NT2/D1 (cell line): ENCODE data around the gene ELK3.

ENCODE experiments used
- DNase-seq: peaks from one replicate; pipeline ENCODE4 v3.0.0-alpha.2; 2011; ENCODE audit warnings: low read depth, low spot score
- H3K27me3 ChIP-seq: 2 replicates; pipeline ENCODE4 v1.6.0; 2011; ENCODE audit warnings: mild to moderate bottlenecking; ENCODE audit not compliant: insufficient read length, insufficient read depth
- H3K36me3 ChIP-seq: 2 replicates; pipeline ENCODE4 v1.6.1; 2011; ENCODE audit warnings: mild to moderate bottlenecking, low read length, mixed read lengths; ENCODE audit not compliant: insufficient read depth, insufficient read length
- H3K4me1 ChIP-seq: 2 replicates; pipeline ENCODE4 v1.5.1; 2011; ENCODE audit not compliant: insufficient read depth, insufficient read length
- H3K4me3 ChIP-seq: 2 replicates; pipeline ENCODE4 v1.5.1; 2011; ENCODE audit warnings: low read depth; ENCODE audit not compliant: insufficient read length
- H3K9ac ChIP-seq: 2 replicates; pipeline ENCODE4 v1.6.0; 2011; ENCODE audit warnings: low read depth; ENCODE audit not compliant: insufficient read length
- H3K9me3 ChIP-seq: 2 replicates; pipeline ENCODE4 v1.5.1; 2011; ENCODE audit warnings: mild to moderate bottlenecking, low read length; ENCODE audit not compliant: insufficient read depth
- SUZ12 ChIP-seq: IDR thresholded peaks from 2 replicates; pipeline ENCODE4 v1.6.1; 2011; ENCODE audit not compliant: insufficient read length, insufficient read depth; ENCODE audit errors: extremely low read depth
- YY1 ChIP-seq: IDR thresholded peaks from 2 replicates; pipeline ENCODE4 v1.6.1; 2011; ENCODE audit not compliant: insufficient read length, insufficient read depth
- ZNF274 ChIP-seq: IDR thresholded peaks from 2 replicates; pipeline ENCODE4 v1.6.1; 2011; ENCODE audit warnings: mild to moderate bottlenecking, low read depth, low read length

The ELK3 gene

DNA sequence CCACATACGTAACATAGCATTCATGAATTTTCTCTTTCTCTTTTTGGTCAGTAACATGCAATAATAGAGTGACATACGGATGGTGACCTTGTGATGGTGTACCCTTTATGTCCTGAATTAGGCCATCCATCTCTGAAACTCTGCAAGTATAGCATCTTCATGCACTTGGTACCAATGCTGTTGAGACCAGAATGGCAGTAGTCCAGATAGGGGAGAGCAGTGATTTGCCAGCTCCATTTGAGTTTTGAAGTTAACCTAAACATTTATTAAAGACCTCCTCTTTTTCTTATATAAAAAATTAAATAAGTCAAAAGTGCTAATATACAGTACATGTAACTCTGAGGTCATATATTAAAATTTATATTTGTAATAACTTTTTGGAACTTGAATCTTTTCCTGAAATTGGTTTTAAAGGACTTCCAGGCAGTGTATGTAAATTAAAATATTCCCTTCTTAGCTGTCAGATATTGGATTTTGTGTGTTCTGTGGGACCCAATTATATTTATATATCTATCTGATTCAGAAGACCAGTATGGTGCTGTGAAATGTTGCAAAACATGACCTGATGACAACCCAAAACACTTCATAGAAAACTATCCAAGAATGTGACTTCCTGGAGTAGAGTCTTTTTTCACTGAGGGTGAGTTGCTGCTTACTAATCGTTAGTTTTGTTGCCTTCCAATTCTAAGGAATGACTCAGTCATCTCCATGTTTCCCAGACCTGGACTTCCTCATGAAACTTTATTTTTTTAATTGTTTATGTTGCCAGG, 3.5 kb downstream of the ELK3 start:
- peaks cover 20% of the 10 kb centered on the region for H3K36me3 ChIP-seq
- no peak overlapping the region for H3K9ac ChIP-seq
- DNase-seq: no peak
- TF ChIP-seq SUZ12 (no peak), YY1 (no peak), ZNF274 (no peak)
- H3K9me3 ChIP-seq: no peaks in the 10 kb centered on the region
- no peaks in the 10 kb centered on the region for H3K4me1 ChIP-seq
- no peaks in the 10 kb centered on the region for H3K27me3 ChIP-seq
- no peak overlapping the region for H3K4me3 ChIP-seq

DNA sequence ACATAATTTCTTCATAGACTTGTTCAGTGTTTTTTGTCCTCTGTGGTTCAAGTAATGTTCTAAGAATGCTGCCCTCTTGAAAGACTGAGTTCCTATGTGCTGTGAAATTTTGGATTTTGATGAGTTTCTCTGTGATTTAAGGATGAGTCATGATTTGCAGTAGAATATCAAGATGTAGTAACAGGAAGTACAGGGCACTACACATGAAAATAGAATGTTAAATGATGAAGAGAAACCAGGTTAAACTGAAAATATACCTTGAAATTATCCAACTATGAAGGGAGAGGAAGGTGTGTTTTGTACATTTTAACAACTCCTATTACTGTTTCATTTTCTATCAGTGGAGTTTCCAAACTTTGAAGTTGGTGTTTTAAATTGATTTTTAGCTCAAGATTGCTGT, 4.8 kb downstream of the ELK3 start:
- TF ChIP-seq ZNF274 (no peak), SUZ12 (no peak), YY1 (no peak)

DNA sequence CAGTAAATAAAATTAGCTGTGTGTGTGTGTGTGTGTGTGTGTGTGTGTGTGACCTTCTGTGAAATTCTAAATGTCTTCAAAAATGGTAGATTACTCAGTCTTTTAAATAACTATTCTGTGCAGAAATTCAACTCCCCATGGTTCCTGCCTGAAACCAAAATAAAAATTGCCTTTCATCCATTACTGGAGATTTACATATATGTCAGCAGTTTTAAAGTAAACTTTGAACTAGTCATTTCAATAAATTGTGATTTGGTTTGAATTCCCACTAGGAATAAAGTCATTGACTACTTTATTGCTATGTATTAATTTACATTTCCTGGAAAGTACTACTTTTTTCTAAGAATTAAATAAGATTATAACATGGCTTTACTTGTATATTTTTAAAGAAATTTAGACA, 5.3 kb downstream of the ELK3 start:
- Histone ChIP-seq H3K4me1 (no peaks in the 10 kb centered on the region), H3K4me3 (no peak overlapping the region), H3K27me3 (no peaks in the 10 kb centered on the region), H3K9ac (no peak overlapping the region), H3K36me3 (peaks cover 28% of the 10 kb centered on the region), H3K9me3 (peaks cover 18% of the 10 kb centered on the region)
- DNase-seq: no peak
- TF ChIP-seq ZNF274 (no peak), SUZ12 (no peak), YY1 (no peak)

More for the DNA sequence above, 4.8 kb downstream of the ELK3 start:
- no peak overlapping the region for H3K9ac ChIP-seq
- no peaks in the 10 kb centered on the region for H3K27me3 ChIP-seq
- H3K4me1 ChIP-seq: no peaks in the 10 kb centered on the region
- peaks cover 13% of the 10 kb centered on the region for H3K9me3 ChIP-seq
- DNase-seq: no peak
- no peak overlapping the region for H3K4me3 ChIP-seq
- peaks cover 28% of the 10 kb centered on the region for H3K36me3 ChIP-seq

DNA sequence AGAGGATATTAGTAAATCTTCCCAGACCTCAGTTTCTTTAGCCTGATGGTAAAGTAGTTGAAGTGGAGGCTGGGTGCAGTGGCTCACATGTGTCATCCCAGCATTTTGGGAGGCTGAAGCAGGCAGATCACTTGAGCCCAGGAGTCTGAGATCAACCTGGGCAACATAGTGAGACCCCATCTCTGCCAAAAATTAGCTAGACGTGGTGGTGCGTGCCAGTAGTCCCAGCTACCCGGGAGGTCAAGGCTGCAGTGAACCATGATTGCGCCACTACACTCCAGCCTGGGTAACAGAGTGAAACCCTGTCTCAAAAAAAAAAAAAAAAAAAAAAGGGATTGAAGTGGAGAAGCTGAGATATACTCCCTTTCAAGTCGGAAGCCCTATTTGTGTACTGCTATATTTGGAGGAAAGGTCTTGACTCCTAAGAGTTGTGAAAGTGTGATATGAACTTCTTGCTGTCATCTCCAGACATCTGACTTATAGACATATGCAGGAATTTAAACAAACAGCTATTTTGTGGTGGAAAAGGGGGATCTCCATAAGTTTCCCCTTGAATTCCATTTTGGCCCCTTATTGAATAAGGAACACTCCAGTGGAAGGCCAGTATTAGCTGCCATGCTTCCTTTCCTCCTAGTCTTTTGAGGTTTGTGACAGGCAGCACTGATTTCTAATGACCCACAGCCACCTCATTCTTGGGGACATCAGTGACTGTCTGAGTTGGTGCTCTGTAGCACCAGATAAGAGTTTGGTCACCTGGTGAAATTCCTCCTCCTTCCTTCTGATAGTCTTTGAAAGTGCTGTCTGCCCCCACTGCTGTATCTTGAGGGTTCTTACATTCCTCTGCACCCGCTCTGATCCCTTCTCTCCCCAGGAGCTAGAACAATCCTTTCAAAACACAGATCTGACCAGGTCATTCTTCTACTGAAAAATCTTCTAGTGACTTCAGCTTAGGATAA, 7.4 kb downstream of the ELK3 start:
- Histone ChIP-seq H3K9ac (no peak overlapping the region), H3K4me3 (no peak overlapping the region), H3K9me3 (peaks cover 23% of the 10 kb centered on the region), H3K27me3 (no peaks in the 10 kb centered on the region), H3K36me3 (peaks cover 37% of the 10 kb centered on the region), H3K4me1 (no peaks in the 10 kb centered on the region)
- no peak for TF ChIP-seq SUZ12
- TF ChIP-seq YY1: no peak
- TF ChIP-seq ZNF274: no peak
- no peak for DNase-seq

DNA sequence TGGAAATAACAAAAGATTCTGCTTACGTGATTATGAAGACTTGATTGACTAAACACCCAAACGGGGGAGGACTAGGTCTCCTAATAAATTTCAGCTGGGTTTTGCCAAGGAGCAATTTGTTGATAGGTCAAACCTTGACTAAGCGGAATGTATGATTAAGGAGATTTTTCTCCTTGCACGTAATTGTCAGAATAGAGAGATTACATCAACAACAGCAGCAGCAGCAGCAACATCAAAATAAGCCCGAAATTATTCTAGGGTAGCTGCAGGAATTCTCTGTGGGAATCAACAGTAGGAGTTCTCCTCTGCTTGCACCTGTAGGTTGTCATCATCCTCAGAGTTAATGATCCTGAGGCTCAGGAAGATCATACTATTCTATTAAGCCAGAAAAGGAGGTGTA, 10.2 kb downstream of the ELK3 start:
- peaks cover 42% of the 10 kb centered on the region for H3K36me3 ChIP-seq
- no peaks in the 10 kb centered on the region for H3K27me3 ChIP-seq
- H3K9me3 ChIP-seq: peaks cover 23% of the 10 kb centered on the region
- no peaks in the 10 kb centered on the region for H3K4me1 ChIP-seq
- DNase-seq: no peak
- TF ChIP-seq ZNF274 (peak; percentile 66), SUZ12 (no peak)
- H3K9ac ChIP-seq: no peak overlapping the region
- H3K4me3 ChIP-seq: no peak overlapping the region

DNA sequence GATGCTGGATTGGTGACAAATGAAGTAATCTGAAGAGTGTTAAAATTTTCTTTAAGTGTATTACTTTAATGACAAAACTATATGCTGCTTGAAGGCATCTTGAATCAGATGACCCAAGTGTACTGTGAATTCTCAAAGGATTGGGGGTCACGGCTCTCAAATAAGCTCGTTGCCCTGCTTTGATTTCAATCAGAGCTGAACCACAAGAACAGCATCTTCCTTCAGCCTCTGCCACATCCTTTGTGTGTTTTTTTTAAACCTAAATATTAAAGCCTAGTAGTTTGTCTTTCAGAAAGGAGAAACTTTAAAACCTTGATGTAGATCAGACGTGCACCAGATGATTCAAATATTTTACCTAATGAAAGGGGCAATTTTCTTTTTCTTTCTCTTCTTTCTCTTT, 11.7 kb downstream of the ELK3 start:
- H3K4me1 ChIP-seq: no peaks in the 10 kb centered on the region
- TF ChIP-seq YY1 (no peak), ZNF274 (no peak), SUZ12 (no peak)
- no peak for DNase-seq

DNA sequence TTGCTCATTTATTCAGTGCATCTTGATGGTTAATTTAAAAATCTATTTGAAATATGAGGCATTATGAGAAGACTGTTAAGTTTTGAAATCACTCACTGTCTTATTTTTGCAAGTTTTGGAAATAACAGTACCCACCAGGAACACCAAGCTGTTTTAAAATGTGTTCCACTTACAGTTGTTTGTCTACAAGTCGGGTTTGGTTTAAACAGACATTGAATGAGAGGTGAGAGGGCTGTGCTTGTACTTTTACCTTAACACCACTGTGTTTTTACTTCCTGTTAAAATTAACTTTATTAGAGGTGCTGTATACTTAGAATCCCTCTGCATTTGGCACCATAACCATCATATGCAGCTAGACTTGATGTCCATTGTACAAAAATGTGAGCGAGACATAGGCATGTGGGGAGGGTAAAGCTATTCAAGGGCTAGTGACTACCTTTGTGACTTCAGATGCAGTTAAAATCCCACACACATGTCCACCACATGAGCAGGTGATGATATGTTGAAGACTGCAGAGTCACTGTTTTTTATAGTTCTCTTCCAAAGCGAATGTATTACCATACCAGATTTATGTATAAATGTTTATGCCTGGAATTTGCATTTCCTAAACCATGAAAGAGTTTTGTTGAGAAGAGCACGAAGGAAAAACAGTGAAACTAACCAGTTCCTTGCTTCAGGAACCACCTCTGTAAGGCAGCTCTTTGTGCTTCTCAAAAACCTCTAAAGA, 12.9 kb downstream of the ELK3 start:
- TF ChIP-seq SUZ12: no peak
- no peak for TF ChIP-seq YY1
- TF ChIP-seq ZNF274: no peak
- H3K4me1 ChIP-seq: peaks cover 2% of the 10 kb centered on the region

More for the DNA sequence above, 11.7 kb downstream of the ELK3 start:
- H3K27me3 ChIP-seq: no peaks in the 10 kb centered on the region
- H3K36me3 ChIP-seq: peaks cover 38% of the 10 kb centered on the region
- H3K4me3 ChIP-seq: no peak overlapping the region
- H3K9me3 ChIP-seq: peaks cover 23% of the 10 kb centered on the region
- no peak overlapping the region for H3K9ac ChIP-seq

More for the DNA sequence above, 12.9 kb downstream of the ELK3 start:
- Histone ChIP-seq H3K9ac (no peak overlapping the region), H3K4me3 (no peak overlapping the region), H3K36me3 (peaks cover 37% of the 10 kb centered on the region), H3K9me3 (peaks cover 23% of the 10 kb centered on the region), H3K27me3 (no peaks in the 10 kb centered on the region)
- no peak for DNase-seq
